HL-60 (cell line): ENCODE results near the gene NCAPG2.

Experiments
- CTCF ChIP-seq: IDR thresholded peaks from one replicate; pipeline ENCODE4 v1.5.1; 2011; ENCODE audit warnings: low read length, control low read depth, inconsistent platforms; ENCODE audit not compliant: insufficient read depth
- GABPA ChIP-seq: IDR thresholded peaks from 2 replicates; pipeline ENCODE4 v1.6.1; 2012; ENCODE audit warnings: low read depth
- POLR2AphosphoS5 ChIP-seq: IDR thresholded peaks from 2 replicates; pipeline ENCODE4 v1.6.1; 2012; ENCODE audit warnings: low read depth
- REST ChIP-seq: IDR thresholded peaks from 2 replicates; pipeline ENCODE4 v1.6.1; 2012; ENCODE audit warnings: low read depth; ENCODE audit not compliant: insufficient replicate concordance
- SPI1 ChIP-seq: IDR thresholded peaks from 2 replicates; pipeline ENCODE4 v1.6.1; 2012; ENCODE audit warnings: low read depth, mild to moderate bottlenecking, borderline replicate concordance

GRCh38 chr7:158699341-158699740 lies 5.3 kb downstream of the NCAPG2 start:
- TF ChIP-seq POLR2AphosphoS5 (no peak), CTCF (no peak), GABPA (no peak), REST (no peak), SPI1 (no peak)
